ENCODE results near the gene ARSG.

DNA sequence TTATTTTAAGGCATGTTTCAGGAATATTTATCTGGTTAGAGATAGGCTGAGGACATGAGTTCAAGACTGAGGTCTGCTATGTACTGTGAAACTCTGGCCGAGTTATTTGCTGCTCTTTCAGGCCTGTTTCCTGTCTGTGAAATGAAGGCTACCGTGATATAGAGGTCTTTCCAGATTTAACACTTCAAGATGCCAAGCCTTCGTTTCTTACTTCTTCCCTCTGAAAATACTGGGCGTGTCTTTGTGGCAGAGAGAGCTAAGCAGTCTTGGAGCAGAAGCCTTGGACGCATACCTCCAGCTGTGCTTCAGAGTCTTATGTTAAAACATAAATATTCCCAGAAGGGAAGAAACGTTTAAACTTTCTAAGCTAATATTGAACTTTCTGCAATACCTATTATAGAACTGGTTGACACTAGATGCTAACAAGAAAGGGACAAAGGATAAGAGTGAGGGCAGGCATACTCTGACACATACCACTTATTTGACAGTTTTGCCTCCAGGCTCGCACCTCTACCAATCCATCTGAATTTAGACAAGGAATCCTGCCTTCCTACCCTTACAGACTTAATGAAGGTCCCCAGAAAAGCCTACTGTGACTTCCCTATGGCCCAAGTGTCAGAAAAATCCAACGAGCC, 148.5 kb downstream of the ARSG start:
- TF ChIP-seq, protein P1, sequence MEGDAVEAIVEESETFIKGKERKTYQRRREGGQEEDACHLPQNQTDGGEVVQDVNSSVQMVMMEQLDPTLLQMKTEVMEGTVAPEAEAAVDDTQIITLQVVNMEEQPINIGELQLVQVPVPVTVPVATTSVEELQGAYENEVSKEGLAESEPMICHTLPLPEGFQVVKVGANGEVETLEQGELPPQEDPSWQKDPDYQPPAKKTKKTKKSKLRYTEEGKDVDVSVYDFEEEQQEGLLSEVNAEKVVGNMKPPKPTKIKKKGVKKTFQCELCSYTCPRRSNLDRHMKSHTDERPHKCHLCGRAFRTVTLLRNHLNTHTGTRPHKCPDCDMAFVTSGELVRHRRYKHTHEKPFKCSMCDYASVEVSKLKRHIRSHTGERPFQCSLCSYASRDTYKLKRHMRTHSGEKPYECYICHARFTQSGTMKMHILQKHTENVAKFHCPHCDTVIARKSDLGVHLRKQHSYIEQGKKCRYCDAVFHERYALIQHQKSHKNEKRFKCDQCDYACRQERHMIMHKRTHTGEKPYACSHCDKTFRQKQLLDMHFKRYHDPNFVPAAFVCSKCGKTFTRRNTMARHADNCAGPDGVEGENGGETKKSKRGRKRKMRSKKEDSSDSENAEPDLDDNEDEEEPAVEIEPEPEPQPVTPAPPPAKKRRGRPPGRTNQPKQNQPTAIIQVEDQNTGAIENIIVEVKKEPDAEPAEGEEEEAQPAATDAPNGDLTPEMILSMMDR (IDR thresholded peaks at IDR 0.05), result no peak
- TF ChIP-seq POLR2A (IDR thresholded peaks at IDR 0.05) (no peak), EP300 (IDR thresholded peaks at IDR 0.05) (no peak), POLR2AphosphoS5 (IDR thresholded peaks at IDR 0.05) (no peak)
